Measurements from ENCODE around the gene PTER. TPM values are rescaled to one million over a fixed set of nuclear protein-coding genes. Genes with fewer than 3 reads are reported as not detected.

The PTER gene
- total and polyA plus RNA-seq, 2 experiments from 2014 or later: 8.6 to 21.6 TPM

DNA sequence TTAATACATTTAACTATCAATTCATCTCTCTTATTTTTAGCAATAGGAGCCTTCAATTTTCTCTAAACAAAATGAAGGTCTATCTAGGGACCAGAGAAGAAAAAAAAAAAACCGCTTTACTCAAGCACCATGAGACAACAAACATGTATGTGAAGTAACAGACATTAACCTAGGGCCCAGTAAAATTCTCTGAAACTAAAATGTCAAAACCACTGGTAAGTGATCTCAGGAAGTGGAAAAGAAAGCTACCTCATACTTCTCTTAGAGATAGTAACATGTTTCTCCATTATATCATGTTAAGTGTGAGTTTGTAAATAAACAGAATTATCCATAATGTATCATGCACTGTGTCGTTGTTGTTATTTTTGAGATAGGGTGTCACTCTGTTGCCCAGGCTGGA lies 35.4 kb upstream of the PTER start:
- no peak overlapping the region for H3K4me3 ChIP-seq
- no peaks in the 10 kb centered on the region for H3K36me3 ChIP-seq (replicated peaks; ENCODE audit: insufficient read depth, low read depth)
- H3K4me2 ChIP-seq: no peak overlapping the region
- H3K9me2 ChIP-seq (replicated peaks; ENCODE audit: insufficient read depth): no peaks in the 10 kb centered on the region
- 90% methylated on average over 2 of the region's 2 CpGs for WGBS (ENCODE audit: low lambda C conversion rate, missing lambda C conversion rate)
- no peaks in the 10 kb centered on the region for H3K27me3 ChIP-seq
- no peaks in the 10 kb centered on the region for H3K9me3 ChIP-seq (ENCODE audit: low read depth)
- DNase-seq (ENCODE audit: low spot score): no peak
- no peaks in the 10 kb centered on the region for H3K4me1 ChIP-seq (ENCODE audit: insufficient read depth)
- no peaks in the 10 kb centered on the region for H4K20me1 ChIP-seq (ENCODE audit: insufficient read depth, poor library complexity, severe bottlenecking)
- no peak overlapping the region for H3K27ac ChIP-seq
- no peaks in the 10 kb centered on the region for H3K79me2 ChIP-seq
- TF ChIP-seq EZH2 (IDR thresholded peaks at IDR 0.05; ENCODE audit: borderline replicate concordance): no peak
- H2AFZ ChIP-seq: no peak overlapping the region

DNA sequence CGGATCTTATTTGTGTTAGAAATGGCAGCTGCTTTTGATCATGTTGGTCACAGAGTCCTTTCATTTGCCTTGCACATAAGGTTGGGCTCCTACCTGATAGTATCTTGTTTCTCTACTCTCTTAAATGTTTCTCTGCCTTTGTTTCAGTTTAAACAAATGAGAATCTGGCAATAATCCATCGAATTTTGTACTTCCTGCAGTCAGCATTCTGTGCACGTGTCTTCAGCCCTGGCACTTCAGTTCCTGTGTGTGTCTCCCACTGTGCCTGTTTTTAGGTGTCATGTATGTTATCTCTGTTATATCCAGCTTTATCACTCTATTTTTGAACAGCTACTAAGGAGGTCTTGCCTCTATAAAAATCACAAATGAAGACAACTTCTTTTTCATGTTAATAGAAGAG lies 28.4 kb upstream of the PTER start:
- Histone ChIP-seq H2AFZ (peak overlapping the region; percentile 9), H3K27me3 (no peaks in the 10 kb centered on the region), H3K4me2 (peak overlapping the region; percentile 7), H3K4me3 (no peak overlapping the region), H3K36me3 (replicated peaks; ENCODE audit: insufficient read depth, low read depth) (no peaks in the 10 kb centered on the region), H3K27ac (no peak overlapping the region), H3K9me3 (ENCODE audit: low read depth) (no peaks in the 10 kb centered on the region), H4K20me1 (ENCODE audit: insufficient read depth, poor library complexity, severe bottlenecking) (no peaks in the 10 kb centered on the region), H3K9me2 (replicated peaks; ENCODE audit: insufficient read depth) (no peaks in the 10 kb centered on the region), H3K4me1 (ENCODE audit: insufficient read depth) (no peaks in the 10 kb centered on the region), H3K79me2 (no peaks in the 10 kb centered on the region)
- 51% methylated on average over 3 of the region's 3 CpGs for WGBS (ENCODE audit: low lambda C conversion rate, missing lambda C conversion rate)
- DNase-seq (ENCODE audit: low spot score): no peak
- TF ChIP-seq, protein P1, sequence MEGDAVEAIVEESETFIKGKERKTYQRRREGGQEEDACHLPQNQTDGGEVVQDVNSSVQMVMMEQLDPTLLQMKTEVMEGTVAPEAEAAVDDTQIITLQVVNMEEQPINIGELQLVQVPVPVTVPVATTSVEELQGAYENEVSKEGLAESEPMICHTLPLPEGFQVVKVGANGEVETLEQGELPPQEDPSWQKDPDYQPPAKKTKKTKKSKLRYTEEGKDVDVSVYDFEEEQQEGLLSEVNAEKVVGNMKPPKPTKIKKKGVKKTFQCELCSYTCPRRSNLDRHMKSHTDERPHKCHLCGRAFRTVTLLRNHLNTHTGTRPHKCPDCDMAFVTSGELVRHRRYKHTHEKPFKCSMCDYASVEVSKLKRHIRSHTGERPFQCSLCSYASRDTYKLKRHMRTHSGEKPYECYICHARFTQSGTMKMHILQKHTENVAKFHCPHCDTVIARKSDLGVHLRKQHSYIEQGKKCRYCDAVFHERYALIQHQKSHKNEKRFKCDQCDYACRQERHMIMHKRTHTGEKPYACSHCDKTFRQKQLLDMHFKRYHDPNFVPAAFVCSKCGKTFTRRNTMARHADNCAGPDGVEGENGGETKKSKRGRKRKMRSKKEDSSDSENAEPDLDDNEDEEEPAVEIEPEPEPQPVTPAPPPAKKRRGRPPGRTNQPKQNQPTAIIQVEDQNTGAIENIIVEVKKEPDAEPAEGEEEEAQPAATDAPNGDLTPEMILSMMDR (IDR thresholded peaks at IDR 0.05; ENCODE audit: poor library complexity): no peak
- TF ChIP-seq EZH2phosphoT487 (IDR thresholded peaks at IDR 0.05; ENCODE audit: low read depth, severe bottlenecking, unreplicated experiment) (no peak), EZH2 (IDR thresholded peaks at IDR 0.05; ENCODE audit: borderline replicate concordance) (no peak)

DNA sequence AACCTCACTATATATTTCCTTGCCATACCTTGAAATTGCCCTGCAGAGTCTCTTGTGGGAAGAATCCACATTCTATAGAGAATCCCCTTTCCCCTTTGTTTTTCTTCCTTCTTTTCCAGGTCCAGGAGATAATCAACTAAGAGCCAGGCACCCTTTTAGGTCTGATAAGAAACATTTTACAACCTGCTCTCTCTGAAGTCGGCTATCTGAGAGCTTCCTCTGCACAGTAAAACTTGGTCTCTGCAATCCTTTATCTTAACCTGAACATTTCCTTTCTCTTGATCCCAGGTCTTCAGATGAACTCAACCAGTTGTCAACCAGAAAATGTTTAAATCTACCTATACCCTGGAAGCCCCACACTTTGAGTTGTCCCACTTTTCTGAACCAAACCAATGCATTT lies 19.5 kb upstream of the PTER start:
- Histone ChIP-seq H4K20me1 (ENCODE audit: insufficient read depth, poor library complexity, severe bottlenecking) (no peaks in the 10 kb centered on the region), H3K4me3 (no peak overlapping the region), H3K9me3 (ENCODE audit: low read depth) (no peaks in the 10 kb centered on the region), H3K4me2 (no peak overlapping the region), H2AFZ (no peak overlapping the region), H3K79me2 (no peaks in the 10 kb centered on the region), H3K36me3 (replicated peaks; ENCODE audit: insufficient read depth, low read depth) (no peaks in the 10 kb centered on the region), H3K4me1 (ENCODE audit: insufficient read depth) (no peaks in the 10 kb centered on the region), H3K27me3 (no peaks in the 10 kb centered on the region), H3K27ac (no peak overlapping the region), H3K9me2 (replicated peaks; ENCODE audit: insufficient read depth) (no peaks in the 10 kb centered on the region)
- WGBS (ENCODE audit: low lambda C conversion rate, missing lambda C conversion rate): 14% methylated on average over 1 of the region's 1 CpG
- DNase-seq (ENCODE audit: low spot score): no peak
- TF ChIP-seq EZH2phosphoT487 (IDR thresholded peaks at IDR 0.05; ENCODE audit: low read depth, severe bottlenecking, unreplicated experiment): no peak
- TF ChIP-seq, protein P1 (IDR thresholded peaks at IDR 0.05; ENCODE audit: poor library complexity): no peak

DNA sequence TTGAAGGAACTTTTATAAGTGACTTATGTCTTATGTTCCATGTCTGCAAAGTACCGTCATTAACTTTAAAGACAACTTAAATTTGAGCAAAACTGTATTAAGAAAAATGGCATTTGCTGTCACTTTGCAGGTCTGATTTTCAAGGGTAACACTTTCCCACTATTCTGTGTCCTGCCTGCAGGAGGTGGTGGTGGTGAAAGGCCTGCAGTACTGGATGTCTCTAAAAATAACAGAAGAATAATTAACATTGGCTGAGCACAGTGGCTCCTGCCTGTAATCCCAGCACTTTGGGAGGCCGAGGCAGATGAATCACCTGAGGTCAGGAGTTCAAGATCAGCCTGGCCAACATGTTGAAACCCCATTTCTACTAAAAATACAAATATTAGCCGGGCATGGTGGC lies 13.2 kb upstream of the PTER start:
- no peak overlapping the region for H2AFZ ChIP-seq
- TF ChIP-seq EZH2 (IDR thresholded peaks at IDR 0.05; ENCODE audit: borderline replicate concordance) (no peak), EZH2phosphoT487 (IDR thresholded peaks at IDR 0.05; ENCODE audit: low read depth, severe bottlenecking, unreplicated experiment) (no peak)
- TF ChIP-seq, protein P1 (IDR thresholded peaks at IDR 0.05; ENCODE audit: poor library complexity): no peak
- no peak for DNase-seq (ENCODE audit: low spot score)
- no peak overlapping the region for H3K4me2 ChIP-seq
- H3K4me3 ChIP-seq: no peak overlapping the region
- no peaks in the 10 kb centered on the region for H3K9me2 ChIP-seq (replicated peaks; ENCODE audit: insufficient read depth)
- H3K79me2 ChIP-seq: no peaks in the 10 kb centered on the region
- 86% methylated on average over 3 of the region's 3 CpGs for WGBS (ENCODE audit: low lambda C conversion rate, missing lambda C conversion rate)
- H3K4me1 ChIP-seq (ENCODE audit: insufficient read depth): no peaks in the 10 kb centered on the region
- no peaks in the 10 kb centered on the region for H3K27me3 ChIP-seq
- H3K27ac ChIP-seq: no peak overlapping the region
- no peaks in the 10 kb centered on the region for H3K9me3 ChIP-seq (ENCODE audit: low read depth)
- H4K20me1 ChIP-seq (ENCODE audit: insufficient read depth, poor library complexity, severe bottlenecking): no peaks in the 10 kb centered on the region
- no peaks in the 10 kb centered on the region for H3K36me3 ChIP-seq (replicated peaks; ENCODE audit: insufficient read depth, low read depth)

Data from hepatocyte (in vitro differentiated cells).